OCI-LY7 (cell line): Measurements from ENCODE around the gene GXYLT2.

Experiments used
- EZH2phosphoT487 ChIP-seq: fragments of 200-600 bp; sonication (generic); IDR thresholded peaks from 2 replicates; pipeline ENCODE4 v1.6.1; 2018; ENCODE audit warnings: low read depth, borderline replicate concordance, mild to moderate bottlenecking, mixed run types, antibody characterized with exemption, low read length, moderate library complexity, mixed read lengths
- TF ChIP-seq, protein P1 (sequence below): fragments of 200-600 bp; sonication (generic); conservative IDR thresholded peaks from 2 replicates; pipeline ENCODE4 v1.5.1; 2014; ENCODE audit warnings: mild to moderate bottlenecking, antibody characterized with exemption, low read length, moderate library complexity, mixed read lengths

DNA sequence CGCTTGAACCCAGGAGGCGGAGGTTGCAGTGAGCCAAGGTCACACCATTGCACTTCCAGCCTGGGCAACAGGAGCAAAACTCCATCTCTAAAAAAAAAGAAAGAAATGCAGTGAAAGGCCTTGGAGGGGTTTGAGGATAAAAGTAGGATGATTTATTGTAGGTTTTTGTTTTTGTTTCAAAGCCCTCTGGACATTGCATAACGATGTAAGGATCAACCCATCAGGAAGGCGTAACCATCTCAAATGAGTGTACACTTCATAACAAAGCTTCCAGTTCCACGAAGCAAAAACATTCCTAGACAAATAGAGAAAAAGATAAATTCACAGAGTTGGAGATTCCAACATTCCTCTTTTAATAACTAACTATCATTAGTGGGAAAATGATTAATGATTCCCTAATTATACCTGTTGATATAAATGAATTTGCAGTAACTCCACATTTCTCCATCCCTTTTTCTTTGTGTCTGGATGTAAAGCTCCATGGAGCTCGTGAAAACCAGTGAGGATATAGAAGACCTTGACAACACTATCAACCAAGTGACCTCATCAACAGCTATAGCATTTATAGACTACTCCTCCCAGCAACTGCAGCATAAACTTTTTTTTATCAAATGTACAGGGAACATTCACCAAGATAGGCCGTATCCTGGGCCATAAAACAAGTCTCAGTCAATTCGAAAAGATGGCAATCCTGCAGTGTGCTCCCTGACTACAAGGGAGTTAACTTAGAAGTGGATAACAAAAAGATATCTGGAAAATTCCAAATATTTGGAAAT, 60.1 kb downstream of the GXYLT2 start:
- TF ChIP-seq, protein P1, sequence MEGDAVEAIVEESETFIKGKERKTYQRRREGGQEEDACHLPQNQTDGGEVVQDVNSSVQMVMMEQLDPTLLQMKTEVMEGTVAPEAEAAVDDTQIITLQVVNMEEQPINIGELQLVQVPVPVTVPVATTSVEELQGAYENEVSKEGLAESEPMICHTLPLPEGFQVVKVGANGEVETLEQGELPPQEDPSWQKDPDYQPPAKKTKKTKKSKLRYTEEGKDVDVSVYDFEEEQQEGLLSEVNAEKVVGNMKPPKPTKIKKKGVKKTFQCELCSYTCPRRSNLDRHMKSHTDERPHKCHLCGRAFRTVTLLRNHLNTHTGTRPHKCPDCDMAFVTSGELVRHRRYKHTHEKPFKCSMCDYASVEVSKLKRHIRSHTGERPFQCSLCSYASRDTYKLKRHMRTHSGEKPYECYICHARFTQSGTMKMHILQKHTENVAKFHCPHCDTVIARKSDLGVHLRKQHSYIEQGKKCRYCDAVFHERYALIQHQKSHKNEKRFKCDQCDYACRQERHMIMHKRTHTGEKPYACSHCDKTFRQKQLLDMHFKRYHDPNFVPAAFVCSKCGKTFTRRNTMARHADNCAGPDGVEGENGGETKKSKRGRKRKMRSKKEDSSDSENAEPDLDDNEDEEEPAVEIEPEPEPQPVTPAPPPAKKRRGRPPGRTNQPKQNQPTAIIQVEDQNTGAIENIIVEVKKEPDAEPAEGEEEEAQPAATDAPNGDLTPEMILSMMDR, result no peak
- TF ChIP-seq EZH2phosphoT487, result no peak
